GM23338 (cell line): ENCODE results near the gene CCL27. TPM values are rescaled to one million over a fixed set of nuclear protein-coding genes. Genes with fewer than 3 reads are reported as not detected.

Experiments used
- ATAC-seq: fragments of 200-7000 bp; cut with Tn5 transposase; 3 replicates; pipeline ENCODE4 v1.9.1; 2020
- DNase-seq: peaks from one replicate; pipeline ENCODE4 v3.0.0-alpha.2; 2015; ENCODE audit warnings: low spot score
- H2AFZ ChIP-seq: fragments of 200-600 bp; sonication (generic); 2 replicates; pipeline ENCODE4 v1.8.0; 2016; ENCODE audit warnings: antibody characterized with exemption, mild to moderate bottlenecking, moderate library complexity
- H3F3A ChIP-seq: fragments of 200-600 bp; sonication (generic); replicated peaks from 2 replicates; pipeline ENCODE4 v1.8.0; 2017; ENCODE audit warnings: antibody characterized with exemption, mixed run types, low read depth
- H3K27ac ChIP-seq: fragments of 200-600 bp; sonication (generic); 2 replicates; pipeline ENCODE4 v1.6.1; 2016; ENCODE audit warnings: low read depth
- H3K27me3 ChIP-seq: fragments of 200-600 bp; sonication (generic); 2 replicates; pipeline ENCODE4 v1.8.0; 2016; ENCODE audit warnings: mild to moderate bottlenecking, mixed run types, moderate library complexity; ENCODE audit not compliant: insufficient read depth
- H3K36me3 ChIP-seq: fragments of 200-600 bp; sonication (generic); 2 replicates; pipeline ENCODE4 v1.8.0; 2016; ENCODE audit warnings: mild to moderate bottlenecking; ENCODE audit not compliant: insufficient read depth
- H3K4me1 ChIP-seq: fragments of 200-600 bp; sonication (generic); 2 replicates; pipeline ENCODE4 v1.8.0; 2016; ENCODE audit warnings: mild to moderate bottlenecking, moderate library complexity; ENCODE audit not compliant: insufficient read depth
- H3K4me2 ChIP-seq: fragments of 200-600 bp; sonication (generic); 2 replicates; pipeline ENCODE4 v1.7.1; 2017; ENCODE audit warnings: mixed run types
- H3K4me3 ChIP-seq: fragments of 200-600 bp; sonication (generic); 2 replicates; pipeline ENCODE4 v1.6.1; 2016; ENCODE audit warnings: mixed run types
- H3K79me2 ChIP-seq: fragments of 200-600 bp; sonication (generic); replicated peaks from 2 replicates; pipeline ENCODE4 v1.8.0; 2017; ENCODE audit warnings: mild to moderate bottlenecking; ENCODE audit not compliant: insufficient read depth
- H3K9me2 ChIP-seq: fragments of 200-600 bp; sonication (generic); 2 replicates; pipeline ENCODE4 v1.8.0; 2017; ENCODE audit not compliant: insufficient read depth
- H4K20me1 ChIP-seq: fragments of 200-600 bp; sonication (generic); replicated peaks from 2 replicates; pipeline ENCODE4 v1.8.0; 2017; ENCODE audit warnings: mild to moderate bottlenecking; ENCODE audit not compliant: insufficient read depth
- H3K27ac Mint-ChIP-seq: 2 replicates; pipeline ENCODE4 v1.8.0; 2020; ENCODE audit warnings: inconsistent platforms, mild to moderate bottlenecking, moderate library complexity, mixed read lengths
- H3K27me3 Mint-ChIP-seq: 3 replicates; pipeline ENCODE4 v1.8.0; 2022; ENCODE audit warnings: low read depth, mild to moderate bottlenecking, moderate library complexity, mixed read lengths, inconsistent platforms; ENCODE audit not compliant: insufficient read depth, poor library complexity
- H3K36me3 Mint-ChIP-seq: 3 replicates; pipeline ENCODE4 v1.8.0; 2021; ENCODE audit warnings: low read depth, mild to moderate bottlenecking, inconsistent platforms, moderate library complexity, mixed read lengths
- H3K4me1 Mint-ChIP-seq: 3 replicates; pipeline ENCODE4 v1.8.0; 2020; ENCODE audit warnings: mild to moderate bottlenecking, inconsistent platforms, mixed read lengths
- H3K4me3 Mint-ChIP-seq: 3 replicates; pipeline ENCODE4 v1.8.0; 2021; ENCODE audit warnings: moderate library complexity, mild to moderate bottlenecking, inconsistent platforms, mixed read lengths
- H3K9me3 Mint-ChIP-seq: 3 replicates; pipeline ENCODE4 v1.8.0; 2020; ENCODE audit warnings: moderate library complexity, mild to moderate bottlenecking, inconsistent platforms, mixed read lengths
- CREB1 ChIP-seq: fragments of 250-450 bp; sonication (Bioruptor Pico); IDR thresholded peaks from 2 replicates; pipeline ENCODE4 v1.5.0; 2020; ENCODE audit warnings: low read depth, mild to moderate bottlenecking, moderate library complexity
- ETS1 ChIP-seq: IDR thresholded peaks from 2 replicates; pipeline ENCODE4 v1.6.1; 2016; ENCODE audit warnings: antibody characterized with exemption
- EZH2 ChIP-seq: fragments of 200-600 bp; sonication (generic); IDR thresholded peaks from one replicate; pipeline ENCODE4 v1.8.0; 2017; ENCODE audit warnings: antibody characterized with exemption, mild to moderate bottlenecking, low read depth; ENCODE audit not compliant: unreplicated experiment
- EZH2phosphoT487 ChIP-seq: fragments of 200-600 bp; sonication (generic); IDR thresholded peaks from one replicate; pipeline ENCODE4 v1.8.1; 2018; ENCODE audit warnings: antibody characterized with exemption; ENCODE audit not compliant: unreplicated experiment
- JUNB ChIP-seq: IDR thresholded peaks from one replicate; pipeline ENCODE4 v1.6.1; 2016; ENCODE audit warnings: antibody characterized with exemption; ENCODE audit not compliant: unreplicated experiment
- NANOG ChIP-seq: IDR thresholded peaks from 2 replicates; pipeline ENCODE4 v1.6.1; 2016; ENCODE audit warnings: antibody characterized with exemption, borderline replicate concordance
- POLR2AphosphoS5 ChIP-seq: IDR thresholded peaks from 2 replicates; pipeline ENCODE4 v1.6.1; 2016; ENCODE audit warnings: antibody characterized with exemption, low read depth
- REST ChIP-seq: IDR thresholded peaks from one replicate; pipeline ENCODE4 v1.6.1; 2018; ENCODE audit warnings: antibody characterized with exemption; ENCODE audit not compliant: unreplicated experiment
- STAT1 ChIP-seq: IDR thresholded peaks from one replicate; pipeline ENCODE4 v1.6.1; 2016; ENCODE audit warnings: antibody characterized with exemption; ENCODE audit not compliant: unreplicated experiment
- ZNF114 ChIP-seq: fragments of 250-450 bp; sonication (Bioruptor Pico); IDR thresholded peaks from 2 replicates; pipeline ENCODE4 v1.5.0; 2020; ENCODE audit warnings: mild to moderate bottlenecking, moderate library complexity
- ZNF331 ChIP-seq: fragments of 250-450 bp; sonication (Bioruptor Pico); IDR thresholded peaks from 2 replicates; pipeline ENCODE4 v1.5.0; 2020; ENCODE audit warnings: low read depth, mild to moderate bottlenecking, moderate library complexity
- polyA plus RNA-seq: library from polyadenylated mRNA; unstranded; fragments of >200 nt; fragmentation: Nextera tagmentation; extraction: Ambion mirVana; gene quantifications from 2 replicates; pipeline ENCODE4 v1.2.1, GENCODE V29; 2016
- total RNA-seq: library from RNA; depleted of rRNA; stranded (reverse); fragments of >200 nt; shearing (Covaris generic); gene quantifications from 2 replicates; pipeline ENCODE4 v1.2.3, GENCODE V29; 2014
- TF ChIP-seq, protein P1 (sequence below): fragments of 250-450 bp; sonication (Bioruptor Pico); IDR thresholded peaks from 2 replicates; pipeline ENCODE4 v1.5.0; 2020; ENCODE audit warnings: mild to moderate bottlenecking, moderate library complexity
- TF ChIP-seq, protein P2 (sequence below), 2 experiments: fragments of 200-600 bp in 1 of 2; sonication (generic) in 1 of 2; conservative IDR thresholded peaks; 2 replicates each; pipeline versions ENCODE4 v1.5.1 to v1.6.1; 2016 to 2017; ENCODE audit warnings: antibody characterized with exemption in 2 of 2, low read depth in 2 of 2, mild to moderate bottlenecking in 2 of 2, moderate library complexity in 1 of 2

The CCL27 gene
- total and polyA plus RNA-seq, 2 experiments from 2014 or later = not detected

DNA sequence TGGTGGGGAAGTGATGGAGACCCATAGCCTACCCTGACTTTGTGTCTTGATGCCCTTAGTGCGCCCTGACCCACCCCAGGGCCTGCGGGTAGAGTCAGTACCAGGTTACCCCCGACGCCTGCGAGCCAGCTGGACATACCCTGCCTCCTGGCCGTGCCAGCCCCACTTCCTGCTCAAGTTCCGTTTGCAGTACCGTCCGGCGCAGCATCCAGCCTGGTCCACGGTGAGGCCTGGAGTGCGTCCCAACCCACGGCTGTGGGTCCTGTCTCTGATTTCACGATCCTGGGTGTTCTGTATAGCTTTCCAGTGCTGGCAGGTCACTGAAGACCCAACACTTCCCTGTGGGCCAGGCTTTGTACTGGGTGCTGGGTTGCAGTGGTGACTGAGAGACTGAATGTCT lies 4.0 kb downstream of the CCL27 start:
- Mint-ChIP-seq H3K27ac (no peak overlapping the region), H3K4me1 (peaks cover 15% of the 10 kb centered on the region), H3K9me3 (no peaks in the 10 kb centered on the region; the same call in 2 of the 3 replicates), H3K27me3 (peaks cover 19% of the 10 kb centered on the region), H3K36me3 (no peaks in the 10 kb centered on the region), H3K4me3 (no peak overlapping the region)
- no peak overlapping the region for H2AFZ ChIP-seq
- no peak overlapping the region for H3K4me3 ChIP-seq
- H3K4me1 ChIP-seq = peaks cover 1% of the 10 kb centered on the region
- H3K27ac ChIP-seq = no peak overlapping the region
- no peak overlapping the region for H3K4me2 ChIP-seq
- no peaks in the 10 kb centered on the region for H3K27me3 ChIP-seq
- DNase-seq = no peak
- no peaks in the 10 kb centered on the region for H3K36me3 ChIP-seq
- no peaks in the 10 kb centered on the region for H4K20me1 ChIP-seq
- no peaks in the 10 kb centered on the region for H3F3A ChIP-seq
- H3K79me2 ChIP-seq = no peaks in the 10 kb centered on the region
- no peaks in the 10 kb centered on the region for H3K9me2 ChIP-seq
- ATAC-seq = no peak
- TF ChIP-seq CREB1 (CRISPR knock-in tag) (no peak), ETS1 (no peak), POLR2AphosphoS5 (no peak), ZNF114 (no peak), EZH2phosphoT487 (no peak), NANOG (no peak), STAT1 (no peak), JUNB (no peak), REST (no peak), ZNF331 (CRISPR knock-in tag) (no peak), EZH2 (no peak)
- TF ChIP-seq, protein P1, sequence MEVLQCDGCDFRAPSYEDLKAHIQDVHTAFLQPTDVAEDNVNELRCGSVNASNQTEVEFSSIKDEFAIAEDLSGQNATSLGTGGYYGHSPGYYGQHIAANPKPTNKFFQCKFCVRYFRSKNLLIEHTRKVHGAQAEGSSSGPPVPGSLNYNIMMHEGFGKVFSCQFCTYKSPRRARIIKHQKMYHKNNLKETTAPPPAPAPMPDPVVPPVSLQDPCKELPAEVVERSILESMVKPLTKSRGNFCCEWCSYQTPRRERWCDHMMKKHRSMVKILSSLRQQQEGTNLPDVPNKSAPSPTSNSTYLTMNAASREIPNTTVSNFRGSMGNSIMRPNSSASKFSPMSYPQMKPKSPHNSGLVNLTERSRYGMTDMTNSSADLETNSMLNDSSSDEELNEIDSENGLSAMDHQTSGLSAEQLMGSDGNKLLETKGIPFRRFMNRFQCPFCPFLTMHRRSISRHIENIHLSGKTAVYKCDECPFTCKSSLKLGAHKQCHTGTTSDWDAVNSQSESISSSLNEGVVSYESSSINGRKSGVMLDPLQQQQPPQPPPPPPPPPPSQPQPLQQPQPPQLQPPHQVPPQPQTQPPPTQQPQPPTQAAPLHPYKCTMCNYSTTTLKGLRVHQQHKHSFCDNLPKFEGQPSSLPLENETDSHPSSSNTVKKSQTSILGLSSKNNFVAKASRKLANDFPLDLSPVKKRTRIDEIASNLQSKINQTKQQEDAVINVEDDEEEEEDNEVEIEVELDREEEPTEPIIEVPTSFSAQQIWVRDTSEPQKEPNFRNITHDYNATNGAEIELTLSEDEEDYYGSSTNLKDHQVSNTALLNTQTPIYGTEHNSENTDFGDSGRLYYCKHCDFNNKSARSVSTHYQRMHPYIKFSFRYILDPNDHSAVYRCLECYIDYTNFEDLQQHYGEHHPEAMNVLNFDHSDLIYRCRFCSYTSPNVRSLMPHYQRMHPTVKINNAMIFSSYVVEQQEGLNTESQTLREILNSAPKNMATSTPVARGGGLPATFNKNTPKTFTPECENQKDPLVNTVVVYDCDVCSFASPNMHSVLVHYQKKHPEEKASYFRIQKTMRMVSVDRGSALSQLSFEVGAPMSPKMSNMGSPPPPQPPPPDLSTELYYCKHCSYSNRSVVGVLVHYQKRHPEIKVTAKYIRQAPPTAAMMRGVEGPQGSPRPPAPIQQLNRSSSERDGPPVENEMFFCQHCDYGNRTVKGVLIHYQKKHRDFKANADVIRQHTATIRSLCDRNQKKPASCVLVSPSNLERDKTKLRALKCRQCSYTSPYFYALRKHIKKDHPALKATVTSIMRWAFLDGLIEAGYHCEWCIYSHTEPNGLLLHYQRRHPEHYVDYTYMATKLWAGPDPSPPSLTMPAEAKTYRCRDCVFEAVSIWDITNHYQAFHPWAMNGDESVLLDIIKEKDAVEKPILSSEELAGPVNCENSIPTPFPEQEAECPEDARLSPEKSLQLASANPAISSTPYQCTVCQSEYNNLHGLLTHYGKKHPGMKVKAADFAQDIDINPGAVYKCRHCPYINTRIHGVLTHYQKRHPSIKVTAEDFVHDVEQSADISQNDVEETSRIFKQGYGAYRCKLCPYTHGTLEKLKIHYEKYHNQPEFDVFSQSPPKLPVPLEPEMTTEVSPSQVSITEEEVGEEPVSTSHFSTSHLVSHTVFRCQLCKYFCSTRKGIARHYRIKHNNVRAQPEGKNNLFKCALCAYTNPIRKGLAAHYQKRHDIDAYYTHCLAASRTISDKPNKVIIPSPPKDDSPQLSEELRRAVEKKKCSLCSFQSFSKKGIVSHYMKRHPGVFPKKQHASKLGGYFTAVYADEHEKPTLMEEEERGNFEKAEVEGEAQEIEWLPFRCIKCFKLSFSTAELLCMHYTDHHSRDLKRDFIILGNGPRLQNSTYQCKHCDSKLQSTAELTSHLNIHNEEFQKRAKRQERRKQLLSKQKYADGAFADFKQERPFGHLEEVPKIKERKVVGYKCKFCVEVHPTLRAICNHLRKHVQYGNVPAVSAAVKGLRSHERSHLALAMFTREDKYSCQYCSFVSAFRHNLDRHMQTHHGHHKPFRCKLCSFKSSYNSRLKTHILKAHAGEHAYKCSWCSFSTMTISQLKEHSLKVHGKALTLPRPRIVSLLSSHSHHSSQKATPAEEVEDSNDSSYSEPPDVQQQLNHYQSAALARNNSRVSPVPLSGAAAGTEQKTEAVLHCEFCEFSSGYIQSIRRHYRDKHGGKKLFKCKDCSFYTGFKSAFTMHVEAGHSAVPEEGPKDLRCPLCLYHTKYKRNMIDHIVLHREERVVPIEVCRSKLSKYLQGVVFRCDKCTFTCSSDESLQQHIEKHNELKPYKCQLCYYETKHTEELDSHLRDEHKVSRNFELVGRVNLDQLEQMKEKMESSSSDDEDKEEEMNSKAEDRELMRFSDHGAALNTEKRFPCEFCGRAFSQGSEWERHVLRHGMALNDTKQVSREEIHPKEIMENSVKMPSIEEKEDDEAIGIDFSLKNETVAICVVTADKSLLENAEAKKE (CRISPR knock-in tag) = no peak
- TF ChIP-seq, protein P2, sequence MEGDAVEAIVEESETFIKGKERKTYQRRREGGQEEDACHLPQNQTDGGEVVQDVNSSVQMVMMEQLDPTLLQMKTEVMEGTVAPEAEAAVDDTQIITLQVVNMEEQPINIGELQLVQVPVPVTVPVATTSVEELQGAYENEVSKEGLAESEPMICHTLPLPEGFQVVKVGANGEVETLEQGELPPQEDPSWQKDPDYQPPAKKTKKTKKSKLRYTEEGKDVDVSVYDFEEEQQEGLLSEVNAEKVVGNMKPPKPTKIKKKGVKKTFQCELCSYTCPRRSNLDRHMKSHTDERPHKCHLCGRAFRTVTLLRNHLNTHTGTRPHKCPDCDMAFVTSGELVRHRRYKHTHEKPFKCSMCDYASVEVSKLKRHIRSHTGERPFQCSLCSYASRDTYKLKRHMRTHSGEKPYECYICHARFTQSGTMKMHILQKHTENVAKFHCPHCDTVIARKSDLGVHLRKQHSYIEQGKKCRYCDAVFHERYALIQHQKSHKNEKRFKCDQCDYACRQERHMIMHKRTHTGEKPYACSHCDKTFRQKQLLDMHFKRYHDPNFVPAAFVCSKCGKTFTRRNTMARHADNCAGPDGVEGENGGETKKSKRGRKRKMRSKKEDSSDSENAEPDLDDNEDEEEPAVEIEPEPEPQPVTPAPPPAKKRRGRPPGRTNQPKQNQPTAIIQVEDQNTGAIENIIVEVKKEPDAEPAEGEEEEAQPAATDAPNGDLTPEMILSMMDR (conservative IDR thresholded peaks at IDR 0.05; ENCODE audit: low read depth in 2 of 2) = no peak
